PC-9 (cell line): ENCODE results near the gene KCNJ15. TPM values are rescaled to one million over a fixed set of nuclear protein-coding genes. Genes with fewer than 3 reads are reported as not detected.

Experiments used
- BruUV-seq: library from RNA; stranded (reverse); fragments of 400-500 nt; replicated peaks from 2 replicates; lab custom pipeline; 2021; lab: Mats Ljungman, UMichigan
- CTCF ChIA-PET: fragments of 300-600 bp; sonication (Branson Sonifier 250); formaldehyde crosslinking; loops from one replicate; lab custom pipeline; 2022; ENCODE audit warnings: antibody characterized with exemption; lab: Charles Lee
- POLR2A ChIA-PET: fragments of 300-600 bp; sonication (Branson Sonifier 250); formaldehyde crosslinking; loops from one replicate; lab custom pipeline; 2022; ENCODE audit warnings: antibody characterized with exemption; ENCODE audit not compliant: unreplicated experiment; lab: Charles Lee
- DNase-seq, 2 experiments: peaks; one replicate each; pipeline versions ENCODE4 v3.0.0 to v3.0.0-alpha.2; 2015 to 2022; ENCODE audit warnings: mixed read lengths in 1 of 2
- H2AFZ ChIP-seq: fragments of 200-600 bp; sonication (generic); 2 replicates; pipeline ENCODE4 v1.8.1; 2017; ENCODE audit warnings: antibody characterized with exemption
- H3F3A ChIP-seq: fragments of 200-600 bp; sonication (generic); 2 replicates; pipeline ENCODE4 v1.8.1; 2017; ENCODE audit warnings: antibody characterized with exemption, mild to moderate bottlenecking, low read depth; ENCODE audit not compliant: insufficient read depth
- H3K27ac ChIP-seq: fragments of 200-600 bp; sonication (generic); 2 replicates; pipeline ENCODE4 v1.6.1; 2016; ENCODE audit warnings: mixed run types
- H3K27me3 ChIP-seq: fragments of 200-600 bp; sonication (generic); 2 replicates; pipeline ENCODE4 v1.6.1; 2016; ENCODE audit warnings: low read depth, mixed run types; ENCODE audit not compliant: insufficient read depth
- H3K36me3 ChIP-seq: fragments of 200-600 bp; sonication (generic); 2 replicates; pipeline ENCODE4 v1.6.1; 2016; ENCODE audit warnings: low read depth, mixed run types
- H3K4me1 ChIP-seq: fragments of 200-600 bp; sonication (generic); replicated peaks from 2 replicates; pipeline ENCODE4 v1.6.1; 2016; ENCODE audit warnings: mixed run types; ENCODE audit not compliant: insufficient read depth
- H3K4me2 ChIP-seq: fragments of 200-600 bp; sonication (generic); 2 replicates; pipeline ENCODE4 v1.6.1; 2017; ENCODE audit warnings: mixed run types
- H3K4me3 ChIP-seq: fragments of 200-600 bp; sonication (generic); 2 replicates; pipeline ENCODE4 v1.6.1; 2016; ENCODE audit warnings: mixed run types
- H3K79me2 ChIP-seq: fragments of 200-600 bp; sonication (generic); 2 replicates; pipeline ENCODE4 v1.6.1; 2017; ENCODE audit warnings: low read depth, mixed run types
- H3K9me2 ChIP-seq: fragments of 200-600 bp; sonication (generic); 2 replicates; pipeline ENCODE4 v1.8.1; 2017; ENCODE audit warnings: mild to moderate bottlenecking; ENCODE audit not compliant: insufficient read depth
- H3K9me3 ChIP-seq: fragments of 200-600 bp; sonication (generic); 2 replicates; pipeline ENCODE4 v1.8.1; 2016; ENCODE audit warnings: low read depth; ENCODE audit not compliant: insufficient read depth
- H4K20me1 ChIP-seq: fragments of 200-600 bp; sonication (generic); 2 replicates; pipeline ENCODE4 v1.8.1; 2017; ENCODE audit not compliant: insufficient read depth
- EZH2 ChIP-seq: fragments of 200-600 bp; sonication (generic); IDR thresholded peaks from 2 replicates; pipeline ENCODE4 v1.8.0; 2017; ENCODE audit warnings: antibody characterized with exemption, low read depth
- intact Hi-C: fragments of 100-400 bp; cut with micrococcal nuclease; formaldehyde crosslinking; loops from one replicate; pipeline ENCODE4 v1.10.0; 2022; ENCODE audit not compliant: unreplicated experiment
- total RNA-seq: library from RNA; stranded (reverse); gene quantifications from 2 replicates; pipeline ENCODE4 v1.2.3, GENCODE V29; 2021
- TF ChIP-seq, protein P1 (sequence below): fragments of 200-600 bp; sonication (generic); conservative IDR thresholded peaks from 2 replicates; pipeline ENCODE4 v1.6.1; 2017; ENCODE audit warnings: mixed run types, antibody characterized with exemption, mild to moderate bottlenecking, moderate library complexity

Gene KCNJ15
- total RNA-seq, 1 experiment from 2014 or later, result not detected

DNA sequence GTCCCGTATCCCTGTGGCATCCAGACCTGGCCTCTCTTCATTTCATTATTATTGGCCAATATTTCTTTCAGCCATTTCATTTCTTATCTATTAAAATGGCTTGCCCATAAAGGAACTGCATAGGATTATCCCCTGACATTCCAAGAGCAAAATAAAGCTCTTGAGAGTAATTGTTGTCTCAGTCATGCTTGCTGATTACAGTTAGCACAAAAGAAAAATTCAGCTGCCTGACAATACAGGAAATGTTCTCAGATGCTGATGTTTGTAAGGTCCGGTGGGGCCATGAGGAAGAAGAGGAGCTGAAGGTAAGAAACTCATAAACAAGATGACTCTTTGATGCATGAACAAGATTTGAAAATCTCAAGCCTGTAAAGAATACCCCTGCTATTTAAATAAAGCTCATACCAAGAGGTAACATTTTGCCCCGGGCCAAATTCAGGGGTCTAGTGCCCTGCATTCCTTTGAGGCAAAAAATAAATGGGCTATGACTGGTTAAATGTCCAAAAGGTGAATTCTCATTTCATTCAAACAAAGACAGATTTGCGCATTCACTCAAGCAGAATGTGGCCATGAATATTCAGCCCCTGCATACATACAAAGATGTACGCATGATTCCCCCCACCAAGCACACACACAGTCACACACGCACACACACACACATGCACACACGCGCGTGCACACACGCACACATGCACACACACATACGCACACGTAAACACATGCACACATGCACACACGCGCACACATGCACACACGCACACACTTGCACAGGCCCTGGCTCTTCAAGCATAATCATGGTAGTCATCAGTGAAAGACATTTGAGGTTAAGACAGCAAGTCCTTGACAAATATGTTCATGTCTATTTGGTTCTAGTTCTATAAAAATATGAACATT lies 44.8 kb downstream of the KCNJ15 start:
- no TSS peak for BruUV-seq
- no peaks in the 10 kb centered on the region for H4K20me1 ChIP-seq
- no peak overlapping the region for H3K4me2 ChIP-seq
- no peaks in the 10 kb centered on the region for H3K79me2 ChIP-seq
- no peak overlapping the region for H3K27ac ChIP-seq
- no peak for TF ChIP-seq EZH2
- TF ChIP-seq, protein P1, sequence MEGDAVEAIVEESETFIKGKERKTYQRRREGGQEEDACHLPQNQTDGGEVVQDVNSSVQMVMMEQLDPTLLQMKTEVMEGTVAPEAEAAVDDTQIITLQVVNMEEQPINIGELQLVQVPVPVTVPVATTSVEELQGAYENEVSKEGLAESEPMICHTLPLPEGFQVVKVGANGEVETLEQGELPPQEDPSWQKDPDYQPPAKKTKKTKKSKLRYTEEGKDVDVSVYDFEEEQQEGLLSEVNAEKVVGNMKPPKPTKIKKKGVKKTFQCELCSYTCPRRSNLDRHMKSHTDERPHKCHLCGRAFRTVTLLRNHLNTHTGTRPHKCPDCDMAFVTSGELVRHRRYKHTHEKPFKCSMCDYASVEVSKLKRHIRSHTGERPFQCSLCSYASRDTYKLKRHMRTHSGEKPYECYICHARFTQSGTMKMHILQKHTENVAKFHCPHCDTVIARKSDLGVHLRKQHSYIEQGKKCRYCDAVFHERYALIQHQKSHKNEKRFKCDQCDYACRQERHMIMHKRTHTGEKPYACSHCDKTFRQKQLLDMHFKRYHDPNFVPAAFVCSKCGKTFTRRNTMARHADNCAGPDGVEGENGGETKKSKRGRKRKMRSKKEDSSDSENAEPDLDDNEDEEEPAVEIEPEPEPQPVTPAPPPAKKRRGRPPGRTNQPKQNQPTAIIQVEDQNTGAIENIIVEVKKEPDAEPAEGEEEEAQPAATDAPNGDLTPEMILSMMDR, result no peak
- ChIA-PET POLR2A (no interaction called here), CTCF (no interaction called here)
- no peaks in the 10 kb centered on the region for H3K9me2 ChIP-seq
- H3K4me1 ChIP-seq, result no peaks in the 10 kb centered on the region
- no peak for DNase-seq
- H3K9me3 ChIP-seq, result no peaks in the 10 kb centered on the region
- no peak overlapping the region for H3K4me3 ChIP-seq
- peaks cover 10% of the 10 kb centered on the region; the same call in 1 of the 2 replicates for H3K27me3 ChIP-seq
- intact Hi-C loops, result no loop called here
- no peaks in the 10 kb centered on the region for H3F3A ChIP-seq
- H3K36me3 ChIP-seq, result no peaks in the 10 kb centered on the region
- H2AFZ ChIP-seq, result no peak overlapping the region

DNA sequence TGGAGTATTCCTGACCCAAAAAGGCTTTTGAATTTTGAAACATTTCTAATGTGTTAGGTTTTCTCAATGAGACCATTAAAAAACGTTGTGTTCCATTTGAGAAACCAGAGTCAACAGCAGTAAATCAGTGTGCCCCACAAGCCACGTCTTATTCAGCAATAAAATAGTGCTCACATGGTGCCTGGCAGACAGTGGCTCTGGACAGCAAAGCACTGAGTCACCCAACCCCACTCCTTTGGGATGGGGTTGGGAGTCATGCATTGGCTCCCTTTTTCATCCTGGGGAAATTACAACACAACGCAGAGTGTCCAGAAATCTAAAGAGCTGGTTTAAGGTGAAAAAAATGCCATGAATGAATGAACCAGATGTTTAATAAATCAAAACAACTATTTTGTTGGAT lies 46.5 kb downstream of the KCNJ15 start:
- Histone ChIP-seq H3K4me2 (no peak overlapping the region), H4K20me1 (no peaks in the 10 kb centered on the region), H3K36me3 (no peaks in the 10 kb centered on the region), H3K79me2 (no peaks in the 10 kb centered on the region), H3K4me1 (no peaks in the 10 kb centered on the region), H3K27me3 (peaks cover 7% of the 10 kb centered on the region; the same call in 1 of the 2 replicates), H3K27ac (no peak overlapping the region), H3K9me3 (no peaks in the 10 kb centered on the region), H3K4me3 (no peak overlapping the region), H3K9me2 (no peaks in the 10 kb centered on the region), H2AFZ (no peak overlapping the region), H3F3A (no peaks in the 10 kb centered on the region)
- ChIA-PET CTCF (no interaction called here), POLR2A (no interaction called here)
- TF ChIP-seq EZH2, result no peak
- TF ChIP-seq, protein P1, result no peak
- no peak for DNase-seq
- intact Hi-C loops, result no loop called here
- no TSS peak for BruUV-seq

DNA sequence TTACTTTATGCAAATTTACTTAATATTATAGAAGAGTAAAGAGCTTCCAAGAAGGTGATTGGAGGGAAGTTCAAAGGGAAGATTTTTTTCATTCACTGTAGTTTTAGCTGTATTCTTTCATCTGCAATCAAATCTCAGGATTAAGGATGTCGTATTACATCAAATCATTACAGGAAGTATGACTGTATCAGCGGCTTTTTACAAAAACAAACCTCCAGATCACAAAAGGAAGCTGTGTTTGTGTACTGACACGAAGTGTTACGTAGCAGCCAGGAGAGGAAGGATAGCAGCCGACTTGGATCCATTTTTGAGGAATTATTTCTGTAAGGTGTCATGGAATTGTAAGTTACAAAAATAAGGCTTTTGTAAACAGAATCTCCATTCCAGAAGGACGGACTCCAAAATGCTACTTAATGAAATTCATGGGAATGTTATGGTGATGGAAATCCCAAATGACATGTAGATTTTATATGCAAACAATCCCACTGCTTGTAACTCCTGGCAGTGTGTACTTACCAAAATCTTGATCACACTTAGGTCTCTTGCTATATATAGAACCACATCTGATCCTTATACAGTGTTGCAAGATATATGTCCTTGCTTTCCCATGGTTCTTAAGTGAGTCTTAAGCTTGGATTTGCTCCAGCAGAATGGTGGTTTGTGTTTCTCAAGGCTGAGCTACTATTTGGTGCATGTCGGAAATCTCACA lies 49.8 kb downstream of the KCNJ15 start:
- no peak for TF ChIP-seq EZH2
- TF ChIP-seq, protein P1, result no peak
- Histone ChIP-seq H3K9me3 (no peaks in the 10 kb centered on the region), H3K27ac (no peak overlapping the region), H3K4me2 (no peak overlapping the region), H3K36me3 (no peaks in the 10 kb centered on the region), H3K79me2 (no peaks in the 10 kb centered on the region), H3K27me3 (peaks cover 15% of the 10 kb centered on the region; the same call in 1 of the 2 replicates), H3F3A (no peaks in the 10 kb centered on the region), H2AFZ (no peak overlapping the region), H3K9me2 (no peaks in the 10 kb centered on the region), H3K4me3 (no peak overlapping the region), H3K4me1 (no peaks in the 10 kb centered on the region), H4K20me1 (no peaks in the 10 kb centered on the region)
- no peak for DNase-seq
- POLR2A ChIA-PET, result no interaction called here
- CTCF ChIA-PET, result no interaction called here
- no TSS peak for BruUV-seq
- intact Hi-C loops, result no loop called here
